GM12878 (cell line): ENCODE data around the gene C1orf53. TPM values are rescaled to one million over a fixed set of nuclear protein-coding genes. Genes with fewer than 3 reads are reported as not detected.

Source experiments
- ATAC-seq: fragments of 200-7000 bp; cut with Tn5 transposase; 3 replicates; pipeline ENCODE4 v1.9.1; 2020; ENCODE audit warnings: mild to moderate bottlenecking, moderate library complexity
- BruUV-seq: library from RNA; stranded (reverse); fragments of 400-500 nt; replicated peaks from 2 replicates; lab custom pipeline; 2021; lab: Mats Ljungman, UMichigan
- CTCF ChIA-PET: fragments of 300-600 bp; sonication (Branson Sonifier 250); formaldehyde crosslinking; extraction: SDS; loops from one replicate; lab custom pipeline; 2021; ENCODE audit warnings: inconsistent platforms; lab: Yijun Ruan, JAX
- POLR2A ChIA-PET: fragments of 350-600 bp; formaldehyde crosslinking; extraction: SDS; loops from one replicate; lab custom pipeline; 2021; ENCODE audit warnings: inconsistent platforms; lab: Charles Lee
- RAD21 ChIA-PET: fragments of 300-600 bp; sonication (Branson Sonifier 250); formaldehyde crosslinking; loops from one replicate; lab custom pipeline; 2023; ENCODE audit warnings: antibody characterized with exemption; ENCODE audit not compliant: unreplicated experiment; lab: Charles Lee
- SMC1A ChIA-PET: fragments of 300-600 bp; sonication (Branson Sonifier 250); formaldehyde crosslinking; loops from one replicate; lab custom pipeline; 2023; ENCODE audit not compliant: unreplicated experiment, uncharacterized antibody; lab: Charles Lee
- DNase-seq: peaks from one replicate; pipeline ENCODE4 v3.0.0-alpha.2; 2011; ENCODE audit warnings: low read depth, low spot score
- FAIRE-seq: peaks from 3 replicates; lab custom pipeline; 2011; peaks lifted over from hg19 to GRCh38; lab: Jason Lieb, UNC
- H2AFZ ChIP-seq: 2 replicates; pipeline ENCODE4 v1.6.0; 2011; ENCODE audit warnings: low read depth, low read length, control low read depth; ENCODE audit not compliant: control insufficient read depth
- H3K27ac ChIP-seq: 2 replicates; pipeline ENCODE4 v1.5.1; 2011; ENCODE audit warnings: control low read depth; ENCODE audit not compliant: control insufficient read depth, insufficient read depth
- H3K27me3 ChIP-seq, 2 experiments: replicated peaks in 1 of 2; 2 replicates each; pipeline versions ENCODE4 v1.6.0 to v1.6.1; 2011; ENCODE audit warnings: low read length in 1 of 2; ENCODE audit not compliant: control insufficient read depth in 2 of 2, insufficient read depth in 2 of 2
- H3K36me3 ChIP-seq, 2 experiments: 2 replicates each; pipeline ENCODE4 v1.5.1; 2011; ENCODE audit warnings: low read length in 1 of 2; ENCODE audit not compliant: control insufficient read depth in 2 of 2, insufficient read depth in 2 of 2
- H3K4me1 ChIP-seq: 2 replicates; pipeline ENCODE4 v1.6.1; 2011; ENCODE audit warnings: mild to moderate bottlenecking, low read length, moderate library complexity, mixed read lengths; ENCODE audit not compliant: control insufficient read depth, insufficient read depth
- H3K4me2 ChIP-seq: 2 replicates; pipeline ENCODE4 v1.6.0; 2011; ENCODE audit warnings: control low read depth; ENCODE audit not compliant: control insufficient read depth, insufficient read depth
- H3K4me3 ChIP-seq: fragments of 200-600 bp; sonication (generic); 2 replicates; pipeline ENCODE4 v1.5.1; 2016
- H3K79me2 ChIP-seq: 2 replicates; pipeline ENCODE4 v1.6.0; 2011; ENCODE audit warnings: low read length; ENCODE audit not compliant: control insufficient read depth, insufficient read depth
- H3K9ac ChIP-seq: 2 replicates; pipeline ENCODE4 v1.8.0; 2011; ENCODE audit warnings: low read length, control low read depth, mixed read lengths; ENCODE audit not compliant: control insufficient read depth, insufficient read depth
- H3K9me3 ChIP-seq: replicated peaks from 3 replicates; pipeline ENCODE4 v1.5.1; 2011; ENCODE audit warnings: mild to moderate bottlenecking, low read length; ENCODE audit not compliant: control insufficient read depth, insufficient read depth
- H4K20me1 ChIP-seq: 2 replicates; pipeline ENCODE4 v1.6.0; 2011; ENCODE audit not compliant: control insufficient read depth, insufficient read depth
- EZH2 ChIP-seq: IDR thresholded peaks from 2 replicates; pipeline ENCODE4 v1.6.1; 2012; ENCODE audit warnings: low read depth, mild to moderate bottlenecking, control low read depth, inconsistent platforms, low read length, borderline replicate concordance; ENCODE audit not compliant: control insufficient read depth
- GATAD2B ChIP-seq: fragments of 450-650 bp; conservative IDR thresholded peaks from 2 replicates; pipeline ENCODE4 v1.6.1; 2017; ENCODE audit warnings: low read depth, mild to moderate bottlenecking, moderate library complexity
- MEF2B ChIP-seq: fragments of 450-650 bp; IDR thresholded peaks from 2 replicates; pipeline ENCODE4 v1.6.1; 2018; ENCODE audit warnings: mild to moderate bottlenecking, moderate library complexity; ENCODE audit not compliant: partially characterized antibody, poor library complexity, severe bottlenecking
- ZNF592 ChIP-seq: fragments of 450-650 bp; IDR thresholded peaks from 2 replicates; pipeline ENCODE4 v1.6.1; 2017; ENCODE audit warnings: mild to moderate bottlenecking, moderate library complexity
- ZNF687 ChIP-seq: fragments of 450-650 bp; IDR thresholded peaks from 2 replicates; pipeline ENCODE4 v1.6.1; 2017; ENCODE audit warnings: mild to moderate bottlenecking, moderate library complexity
- WGBS: methylation state at CpG from one replicate; pipeline ENCODE4 v1.1.6; 2016; ENCODE audit warnings: low lambda C conversion rate; ENCODE audit not compliant: insufficient replicate concordance, insufficient coverage; ENCODE audit errors: missing lambda C conversion rate; 5-methylcytosine and 5-hydroxymethylcytosine counted together
- in situ Hi-C: fragments of 300-500 bp; cut with MboI; formaldehyde crosslinking; loops from 9 replicates; pipeline ENCODE4 v1.14.3; 2018; ENCODE audit warnings: mixed read lengths
- intact Hi-C: fragments of 100-400 bp; cut with micrococcal nuclease; formaldehyde crosslinking; loops from one replicate; pipeline ENCODE4 v1.14.2; 2022; ENCODE audit not compliant: unreplicated experiment
- polyA plus RNA-seq, 11 experiments: library from polyadenylated mRNA; depleted of rRNA in 4 of 11; unstranded in 6 of 11; stranded (reverse) in 5 of 11; fragments of >200 nt; fragmentation: Nextera tagmentation in 4 of 11; fragmentation: Illumina TruSeq in 1 of 11; extraction: Ambion mirVana in 4 of 11; extraction: Trizol in 1 of 11; gene quantifications; 1 replicate in 1 of 11; 2 replicates in 10 of 11; pipeline versions ENCODE4 v1.2.1 to v1.2.3, GENCODE V29; 2011 to 2016; ENCODE audit warnings: inconsistent platforms in 2 of 11, missing spikeins in 2 of 11, low read depth in 1 of 11
- total RNA-seq, 4 experiments: library from RNA; depleted of rRNA in 3 of 4; stranded (reverse); fragments of >200 nt in 3 of 4; fragmentation: Illumina TruSeq in 1 of 4; extraction: Trizol in 1 of 4; gene quantifications; 2 replicates each; pipeline versions ENCODE4 v1.2.1 to v1.2.3, GENCODE V29; 2013 to 2021

C1orf53 gene
- total and polyA plus RNA-seq, 10 of the 15 experiments (the other 5 are each of a cell fraction or from before 2014, with no cell fraction given): 0.31 to 5.4 (median 0.59) TPM

- TF ChIP-seq ZNF592 (no peak), MEF2B (no peak), GATAD2B (no peak)
Observed at GRCh38 chr1:197920067-197920396, 17.6 kb downstream of the C1orf53 start (continued).

GRCh38 chr1:197920414-197921117 lies 18.1 kb downstream of the C1orf53 start:
- ChIA-PET SMC1A (no interaction called here), CTCF (interaction anchor here (0.9 to 1.3 kb wide), 3 partner anchors 227 to 401 kb away, joined by 3 read pairs; no protein-coding TSS in a partner anchor)

More at GRCh38 chr1:197920414-197921117, 18.1 kb downstream of the C1orf53 start:
- Histone ChIP-seq H3K27me3 (peaks cover 18 to 25% of the 10 kb centered on the region in 2 experiments), H3K4me2 (no peak overlapping the region), H3K36me3 (no peaks in the 10 kb centered on the region), H3K27ac (no peak overlapping the region), H2AFZ (no peak overlapping the region), H3K9me3 (no peaks in the 10 kb centered on the region; the same call in 2 of the 3 replicates), H3K79me2 (no peaks in the 10 kb centered on the region), H3K9ac (no peak overlapping the region), H3K4me3 (no peak overlapping the region), H4K20me1 (no peaks in the 10 kb centered on the region; the same call in 1 of the 2 replicates), H3K4me1 (no peaks in the 10 kb centered on the region)
- 42% methylated on average over 19 of the region's 19 CpGs for WGBS
- no TSS peak for BruUV-seq
- in situ Hi-C loops (loop anchor here (5.0 to 25.0 kb wide), 2 partner anchors 398 to 767 kb away; no protein-coding TSS in a partner anchor), intact Hi-C loops (loop anchor here (5.0 to 10.0 kb wide), 2 partner anchors 228 to 544 kb away; no protein-coding TSS in a partner anchor)
- no peak for DNase-seq
- RAD21 ChIA-PET: no interaction called here
- no peak for ATAC-seq
- FAIRE-seq: no peak
- POLR2A ChIA-PET: no interaction called here
- TF ChIP-seq ZNF687 (no peak), EZH2 (0 out of 2 replicates have a peak, but pooled peaks have one; percentile 16)
